ENCODE measurements around the gene BBS9. TPM values are rescaled to one million over a fixed set of nuclear protein-coding genes. Genes with fewer than 3 reads are reported as not detected.

Gene BBS9
- total and polyA plus RNA-seq, 4 donors: 2.3 to 9.5 (median 4.5) TPM

DNA sequence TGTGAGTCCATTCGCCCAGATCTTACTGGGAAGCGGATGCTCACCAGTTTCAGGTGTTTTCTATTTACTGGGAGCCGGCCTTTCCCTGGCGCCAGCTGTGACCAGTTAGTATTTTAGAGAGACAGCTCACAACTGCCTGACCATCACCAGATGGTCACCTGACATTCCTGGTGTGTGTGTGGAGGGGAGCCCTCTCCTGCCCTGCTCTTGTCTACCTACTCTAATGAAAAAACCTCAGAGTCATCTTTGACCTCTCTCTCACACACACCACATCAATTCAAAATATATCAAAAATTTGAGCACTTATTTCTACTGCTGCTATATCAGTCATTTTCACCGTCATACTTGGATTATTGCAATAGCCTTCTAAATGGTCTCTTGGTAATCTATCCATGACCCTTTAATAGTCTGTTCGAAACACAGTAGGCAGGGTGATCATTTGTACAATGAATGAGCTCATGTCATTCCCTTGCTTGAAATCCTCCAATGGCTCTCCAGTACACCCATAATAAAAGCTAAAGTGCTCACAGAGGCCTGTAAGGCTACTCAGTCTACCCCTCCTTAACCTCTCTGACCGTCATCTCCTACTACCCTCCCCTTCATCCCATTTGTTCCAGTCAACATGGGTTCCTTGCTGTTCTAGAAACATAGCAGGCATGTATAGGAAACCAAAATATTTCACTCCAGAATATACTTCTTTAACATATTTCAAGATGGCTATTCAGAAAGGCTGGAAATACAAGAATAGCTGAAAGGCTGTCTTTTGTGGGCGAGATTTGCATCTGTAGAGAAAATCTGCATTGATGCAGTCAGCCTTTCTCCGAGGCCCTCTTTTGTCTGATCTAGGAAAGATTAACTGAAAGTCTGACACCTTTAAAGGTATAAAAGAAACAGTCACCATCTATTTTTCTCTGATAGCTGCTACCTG is 49.3 kb upstream of the BBS9 start:
- Histone ChIP-seq H3K9ac (ENCODE audit: low read depth in 1 of 2, low read length in 2 of 2) (no peak overlapping the region), H3K4me3 (ENCODE audit: low read depth in 1 of 3, low read length in 3 of 3) (no peak overlapping the region), H3K36me3 (ENCODE audit: control insufficient read depth in 4 of 4, insufficient read depth in 3 of 4, low read depth in 1 of 4, low read length in 3 of 4) (no peaks in the 10 kb centered on the region), H3K9me3 (ENCODE audit: control insufficient read depth in 4 of 4, low read length in 3 of 4) (no peaks in the 10 kb centered on the region), H3K4me1 (ENCODE audit: control insufficient read depth in 4 of 4, insufficient read depth in 4 of 4, low read length in 3 of 4) (no peaks in the 10 kb centered on the region), H3K27ac (ENCODE audit: low read depth in 1 of 2, low read length in 2 of 2) (no peak overlapping the region), H3K27me3 (ENCODE audit: control insufficient read depth in 4 of 4, insufficient read depth in 4 of 4, low read length in 3 of 4) (no peaks in the 10 kb centered on the region)
- DNase-seq (ENCODE audit: low spot score): no peak
- TF ChIP-seq, protein P1, sequence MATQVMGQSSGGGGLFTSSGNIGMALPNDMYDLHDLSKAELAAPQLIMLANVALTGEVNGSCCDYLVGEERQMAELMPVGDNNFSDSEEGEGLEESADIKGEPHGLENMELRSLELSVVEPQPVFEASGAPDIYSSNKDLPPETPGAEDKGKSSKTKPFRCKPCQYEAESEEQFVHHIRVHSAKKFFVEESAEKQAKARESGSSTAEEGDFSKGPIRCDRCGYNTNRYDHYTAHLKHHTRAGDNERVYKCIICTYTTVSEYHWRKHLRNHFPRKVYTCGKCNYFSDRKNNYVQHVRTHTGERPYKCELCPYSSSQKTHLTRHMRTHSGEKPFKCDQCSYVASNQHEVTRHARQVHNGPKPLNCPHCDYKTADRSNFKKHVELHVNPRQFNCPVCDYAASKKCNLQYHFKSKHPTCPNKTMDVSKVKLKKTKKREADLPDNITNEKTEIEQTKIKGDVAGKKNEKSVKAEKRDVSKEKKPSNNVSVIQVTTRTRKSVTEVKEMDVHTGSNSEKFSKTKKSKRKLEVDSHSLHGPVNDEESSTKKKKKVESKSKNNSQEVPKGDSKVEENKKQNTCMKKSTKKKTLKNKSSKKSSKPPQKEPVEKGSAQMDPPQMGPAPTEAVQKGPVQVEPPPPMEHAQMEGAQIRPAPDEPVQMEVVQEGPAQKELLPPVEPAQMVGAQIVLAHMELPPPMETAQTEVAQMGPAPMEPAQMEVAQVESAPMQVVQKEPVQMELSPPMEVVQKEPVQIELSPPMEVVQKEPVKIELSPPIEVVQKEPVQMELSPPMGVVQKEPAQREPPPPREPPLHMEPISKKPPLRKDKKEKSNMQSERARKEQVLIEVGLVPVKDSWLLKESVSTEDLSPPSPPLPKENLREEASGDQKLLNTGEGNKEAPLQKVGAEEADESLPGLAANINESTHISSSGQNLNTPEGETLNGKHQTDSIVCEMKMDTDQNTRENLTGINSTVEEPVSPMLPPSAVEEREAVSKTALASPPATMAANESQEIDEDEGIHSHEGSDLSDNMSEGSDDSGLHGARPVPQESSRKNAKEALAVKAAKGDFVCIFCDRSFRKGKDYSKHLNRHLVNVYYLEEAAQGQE (IDR thresholded peaks at IDR 0.05): no peak
- 87% methylated on average over 9 of the region's 9 CpGs for WGBS

DNA sequence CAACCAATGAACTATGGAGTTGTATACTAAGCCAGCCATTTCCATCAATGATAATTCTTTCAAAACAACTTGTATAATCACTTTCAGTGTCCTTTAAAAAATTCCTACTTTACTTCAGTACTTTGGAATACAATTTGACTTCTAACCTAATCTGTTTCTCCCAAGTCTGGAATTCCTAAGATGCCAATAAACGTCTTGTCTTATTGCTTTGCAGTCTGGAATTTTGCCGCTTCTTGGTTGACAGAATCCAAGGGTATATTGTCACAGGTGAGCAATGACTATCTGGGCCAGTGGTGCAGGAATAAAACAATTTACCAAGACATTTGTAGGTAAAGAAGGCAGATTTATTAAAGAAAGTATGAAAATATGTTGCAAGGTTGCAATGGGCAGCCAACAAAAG is 42.0 kb upstream of the BBS9 start:
- TF ChIP-seq YY1 (IDR thresholded peaks at IDR 0.05): no peak
- TF ChIP-seq HNF4A (conservative IDR thresholded peaks at IDR 0.05): no peak
- TF ChIP-seq, protein P1 (IDR thresholded peaks at IDR 0.05): no peak
- no peaks in the 10 kb centered on the region for H3K9me3 ChIP-seq (ENCODE audit: control insufficient read depth in 4 of 4, low read length in 3 of 4)
- 65% methylated on average over 2 of the region's 2 CpGs for WGBS
- no peaks in the 10 kb centered on the region for H3K4me1 ChIP-seq (ENCODE audit: control insufficient read depth in 4 of 4, insufficient read depth in 4 of 4, low read length in 3 of 4)
- no peak overlapping the region for H3K9ac ChIP-seq (ENCODE audit: low read depth in 1 of 2, low read length in 2 of 2)
- no peak for DNase-seq (ENCODE audit: low spot score)
- no peaks in the 10 kb centered on the region for H3K27me3 ChIP-seq (ENCODE audit: control insufficient read depth in 4 of 4, insufficient read depth in 4 of 4, low read length in 3 of 4)
- no peak overlapping the region for H3K27ac ChIP-seq (ENCODE audit: low read depth in 1 of 2, low read length in 2 of 2)
- no peak overlapping the region for H3K4me3 ChIP-seq (ENCODE audit: low read depth in 1 of 3, low read length in 3 of 3)
- no peaks in the 10 kb centered on the region for H3K36me3 ChIP-seq (ENCODE audit: control insufficient read depth in 4 of 4, insufficient read depth in 3 of 4, low read depth in 1 of 4, low read length in 3 of 4)

DNA sequence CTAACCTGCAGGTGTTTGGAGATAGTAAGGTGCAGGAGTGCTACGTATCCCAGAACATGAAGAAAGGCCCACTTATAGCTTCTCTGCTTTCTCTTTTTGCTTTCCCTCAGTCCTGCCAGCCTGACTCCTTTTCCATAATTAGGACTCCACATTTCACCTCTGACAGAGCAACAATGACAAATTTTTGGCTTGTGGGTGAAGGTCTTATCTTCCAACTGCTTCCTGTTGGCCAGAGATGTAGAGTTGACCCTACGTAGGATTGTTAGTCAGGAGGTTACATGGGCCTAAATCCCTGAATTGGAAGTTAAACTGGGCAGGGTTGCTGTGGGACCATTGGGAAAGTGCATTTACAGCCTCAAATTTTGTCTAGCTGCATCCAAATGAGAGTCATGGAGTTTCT is 41.5 kb upstream of the BBS9 start:
- DNase-seq (ENCODE audit: low spot score): no peak
- Histone ChIP-seq H3K4me3 (ENCODE audit: low read depth in 1 of 3, low read length in 3 of 3) (no peak overlapping the region), H3K4me1 (ENCODE audit: control insufficient read depth in 4 of 4, insufficient read depth in 4 of 4, low read length in 3 of 4) (no peaks in the 10 kb centered on the region), H3K27ac (ENCODE audit: low read depth in 1 of 2, low read length in 2 of 2) (no peak overlapping the region), H3K36me3 (ENCODE audit: control insufficient read depth in 4 of 4, insufficient read depth in 3 of 4, low read depth in 1 of 4, low read length in 3 of 4) (no peaks in the 10 kb centered on the region), H3K9me3 (ENCODE audit: control insufficient read depth in 4 of 4, low read length in 3 of 4) (no peaks in the 10 kb centered on the region), H3K9ac (ENCODE audit: low read depth in 1 of 2, low read length in 2 of 2) (no peak overlapping the region), H3K27me3 (ENCODE audit: control insufficient read depth in 4 of 4, insufficient read depth in 4 of 4, low read length in 3 of 4) (no peaks in the 10 kb centered on the region)
- WGBS: 84% methylated on average over 2 of the region's 2 CpGs
- TF ChIP-seq, protein P1 (IDR thresholded peaks at IDR 0.05): no peak
- TF ChIP-seq, protein P2, sequence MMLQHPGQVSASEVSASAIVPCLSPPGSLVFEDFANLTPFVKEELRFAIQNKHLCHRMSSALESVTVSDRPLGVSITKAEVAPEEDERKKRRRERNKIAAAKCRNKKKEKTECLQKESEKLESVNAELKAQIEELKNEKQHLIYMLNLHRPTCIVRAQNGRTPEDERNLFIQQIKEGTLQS (IDR thresholded peaks at IDR 0.05): no peak
- TF ChIP-seq HNF4G (IDR thresholded peaks at IDR 0.05): no peak
- no peak for TF ChIP-seq YY1 (IDR thresholded peaks at IDR 0.05)
- TF ChIP-seq CTCF (IDR thresholded peaks at IDR 0.05; ENCODE audit: low read depth, low read length, missing input control): no peak
- TF ChIP-seq RAD21 (IDR thresholded peaks at IDR 0.05): no peak
- TF ChIP-seq GABPA (IDR thresholded peaks at IDR 0.05 in 1 of 2, conservative IDR thresholded peaks at IDR 0.05 in 1 of 2): no peak
